Activated T-helper 1 cell treated with anti-CD3 and anti-CD28 coated beads, Interleukin-12 subunit alpha, Interleukin-12 subunit beta, Interleukin-2, Interleukin-4 antibody, amounts not matched to agents 30 ng/mL and 10 ng/mL and 1 ng/mL, durations not matched to agents 14 hours and 24 hours and 36 hours (primary cell): Measurements from ENCODE around the gene CCDC57. TPM values are rescaled to one million over a fixed set of nuclear protein-coding genes. Genes with fewer than 3 reads are reported as not detected.

ENCODE experiments used
- DNase-seq: peaks from one replicate; pipeline ENCODE4 v3.0.0; 2021; ENCODE audit warnings: low spot score
- H3K27ac Mint-ChIP-seq: one replicate; pipeline ENCODE4 v1.8.0; 2021; ENCODE audit warnings: mild to moderate bottlenecking, mixed read lengths
- H3K27me3 Mint-ChIP-seq: one replicate; pipeline ENCODE4 v1.8.0; 2022; ENCODE audit warnings: mild to moderate bottlenecking, moderate library complexity, mixed read lengths; ENCODE audit not compliant: insufficient read depth
- H3K36me3 Mint-ChIP-seq: one replicate; pipeline ENCODE4 v1.8.0; 2021; ENCODE audit warnings: low read depth, mixed read lengths
- H3K4me1 Mint-ChIP-seq: one replicate; pipeline ENCODE4 v1.8.0; 2021; ENCODE audit warnings: low read depth, mixed read lengths
- H3K4me3 Mint-ChIP-seq: one replicate; pipeline ENCODE4 v1.8.0; 2021; ENCODE audit warnings: mild to moderate bottlenecking, moderate library complexity, mixed read lengths
- H3K9me3 Mint-ChIP-seq: one replicate; pipeline ENCODE4 v1.8.0; 2021; ENCODE audit warnings: mixed read lengths
- intact Hi-C: fragments of 100-400 bp; cut with micrococcal nuclease; formaldehyde crosslinking; loops from one replicate; pipeline ENCODE4 v1.15.1; 2024
- total RNA-seq: library from RNA; stranded (reverse); gene quantifications from 2 replicates; pipeline ENCODE4 v1.2.3, GENCODE V29; 2022

The CCDC57 gene
- total RNA-seq, 1 donor from 2014 or later = 60.8 TPM

DNA sequence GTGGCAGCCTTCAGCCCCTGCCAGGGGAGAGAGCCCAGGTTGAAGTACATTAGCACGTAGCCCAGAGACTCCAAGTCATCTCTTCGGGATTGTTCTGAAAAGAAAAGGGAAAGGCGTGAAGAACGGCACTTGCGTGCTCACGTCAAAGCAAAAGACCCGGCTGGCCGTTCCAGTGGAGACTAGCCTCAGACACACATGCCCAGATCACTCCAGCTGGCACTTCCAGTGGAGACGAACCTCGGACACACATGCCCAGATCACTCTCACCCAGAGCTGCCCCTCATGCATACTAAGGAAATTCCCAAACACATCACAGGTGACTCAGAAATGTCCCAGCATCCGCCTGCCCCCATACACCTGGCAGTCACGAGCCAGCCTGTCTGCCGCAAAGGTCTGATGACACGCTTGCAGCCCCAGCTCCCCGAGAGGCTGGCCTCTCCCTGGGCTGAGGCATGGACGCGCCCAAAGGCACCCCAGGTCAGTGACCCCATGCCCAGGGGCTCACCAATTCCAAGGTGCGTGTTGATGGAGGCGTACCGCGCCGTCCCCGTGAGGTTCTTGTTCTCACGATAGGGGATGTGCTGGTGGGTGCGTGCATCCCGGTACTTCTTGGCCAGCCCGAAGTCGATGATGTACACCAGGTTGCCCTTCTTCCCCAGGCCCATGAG is 40.0 kb upstream of the CCDC57 start:
- H3K4me3 Mint-ChIP-seq = no peak overlapping the region
- DNase-seq = no peak
- H3K27ac Mint-ChIP-seq = no peak overlapping the region
- H3K27me3 Mint-ChIP-seq = no peaks in the 10 kb centered on the region
- H3K36me3 Mint-ChIP-seq = peaks cover 54% of the 10 kb centered on the region
- intact Hi-C loops = no loop called here
- H3K9me3 Mint-ChIP-seq = no peaks in the 10 kb centered on the region
- peaks cover 7% of the 10 kb centered on the region for H3K4me1 Mint-ChIP-seq

DNA sequence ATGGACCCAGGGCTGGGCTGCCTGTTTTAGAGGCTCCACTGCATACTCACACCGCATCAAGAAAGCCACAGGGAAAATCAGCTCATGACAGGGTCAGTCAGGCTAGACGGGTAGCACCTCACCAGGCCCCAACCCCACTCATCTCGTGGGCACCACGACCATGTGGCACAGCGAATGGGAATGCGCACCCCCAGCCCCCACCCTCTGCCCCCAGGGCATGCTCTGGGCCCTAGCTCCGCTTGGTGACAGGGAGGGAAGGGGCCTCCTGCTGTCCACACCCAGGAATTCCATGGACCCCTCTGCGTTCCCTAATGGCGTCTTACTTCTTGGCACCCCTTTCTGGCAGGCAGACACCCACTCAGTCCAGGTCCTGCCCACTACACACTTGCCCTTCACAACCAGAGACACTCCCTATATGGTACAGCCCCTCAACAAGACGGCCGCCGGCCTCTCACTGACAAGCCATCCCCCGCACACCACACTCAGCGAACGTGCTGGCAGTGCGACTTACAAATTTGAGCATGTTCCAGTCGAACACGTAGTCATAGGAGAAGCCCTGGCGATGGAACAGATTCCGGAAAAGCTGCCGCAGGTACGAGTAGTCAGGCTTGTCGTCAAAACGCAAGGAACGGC is 38.3 kb upstream of the CCDC57 start:
- no peaks in the 10 kb centered on the region for H3K9me3 Mint-ChIP-seq

DNA sequence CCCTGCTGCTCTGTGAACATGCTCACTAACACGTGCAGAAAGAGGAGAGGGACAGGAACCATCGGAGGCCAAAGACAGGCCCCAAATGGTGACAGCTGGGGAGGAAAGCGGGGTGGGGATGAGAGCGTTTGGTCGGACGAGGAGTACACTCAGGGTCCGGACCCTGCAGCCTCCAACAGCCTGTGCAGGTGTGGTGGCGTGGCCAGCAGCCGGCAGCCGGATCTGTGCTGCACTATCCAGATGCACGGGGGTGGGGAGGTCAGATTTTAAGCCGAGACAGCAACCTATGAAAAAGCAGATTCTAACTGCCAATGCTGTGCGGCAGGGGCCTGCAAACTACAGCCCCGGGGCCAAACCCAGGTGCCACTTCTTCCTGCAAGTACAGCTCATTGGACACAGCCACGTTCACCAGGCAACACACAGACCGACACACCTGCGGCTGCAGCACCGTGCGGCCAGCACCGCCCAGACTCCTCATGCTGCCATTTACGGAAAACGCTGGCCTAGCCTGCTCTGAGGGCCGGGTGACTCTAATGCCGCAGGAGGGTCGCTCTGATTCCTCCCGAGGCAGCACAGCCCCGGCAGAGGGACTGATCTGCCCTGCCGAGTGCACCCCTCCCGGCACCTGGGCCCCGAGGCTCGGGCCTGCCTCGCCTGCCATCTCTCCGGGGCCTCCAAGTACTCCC is 37.4 kb upstream of the CCDC57 start:
- DNase-seq = no peak
- Mint-ChIP-seq H3K9me3 (no peaks in the 10 kb centered on the region), H3K4me3 (no peak overlapping the region), H3K36me3 (peaks cover 47% of the 10 kb centered on the region), H3K4me1 (peaks cover 5% of the 10 kb centered on the region), H3K27ac (no peak overlapping the region), H3K27me3 (no peaks in the 10 kb centered on the region)
- intact Hi-C loops = no loop called here

More for the DNA sequence above, 38.3 kb upstream of the CCDC57 start:
- intact Hi-C loops = no loop called here
- no peak overlapping the region for H3K4me3 Mint-ChIP-seq
- DNase-seq = no peak
- H3K36me3 Mint-ChIP-seq = peaks cover 53% of the 10 kb centered on the region
- H3K4me1 Mint-ChIP-seq = peaks cover 5% of the 10 kb centered on the region
- H3K27ac Mint-ChIP-seq = no peak overlapping the region
- H3K27me3 Mint-ChIP-seq = no peaks in the 10 kb centered on the region

DNA sequence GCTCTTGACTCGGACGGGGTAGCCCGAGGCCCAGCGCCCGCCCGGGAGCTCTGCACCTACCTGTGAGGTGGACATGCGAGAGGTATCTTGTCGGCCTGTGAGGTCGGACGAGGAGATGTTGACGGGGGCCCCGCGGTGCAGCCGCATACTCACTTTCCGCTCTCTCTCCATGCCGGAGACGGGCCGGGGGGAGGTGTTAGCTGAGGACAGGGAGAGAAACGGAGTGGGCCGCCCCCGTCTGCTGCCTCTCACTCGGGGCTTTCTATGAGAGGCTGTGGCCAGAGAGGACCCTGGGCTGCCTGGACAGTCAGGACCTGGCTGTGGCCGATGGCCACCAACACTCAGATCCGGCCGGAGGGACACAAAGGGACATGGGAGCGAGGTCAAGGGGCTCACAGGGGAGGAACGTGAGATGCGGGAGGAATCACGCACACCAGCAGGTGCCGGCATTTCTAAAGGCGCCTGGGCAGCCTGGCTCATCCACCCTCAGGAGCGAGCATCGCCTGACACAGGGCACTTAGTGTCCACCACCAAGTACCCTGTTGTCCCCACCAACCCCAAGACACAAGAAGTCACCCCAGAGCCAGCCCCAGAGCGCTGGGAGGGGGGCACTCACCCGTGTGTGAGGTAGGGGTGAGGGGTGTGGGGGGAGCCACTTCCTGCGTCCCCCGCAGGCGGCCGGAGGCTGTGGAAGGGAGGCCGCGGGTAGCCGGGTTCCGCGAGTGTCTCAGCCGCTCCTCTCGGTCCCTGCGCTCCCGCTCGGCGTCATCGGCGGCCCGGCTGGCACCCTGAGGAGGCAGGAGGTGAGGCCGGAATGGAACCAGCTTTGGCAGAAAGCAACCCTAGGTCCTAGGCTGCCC is 36.4 kb upstream of the CCDC57 start:
- H3K36me3 Mint-ChIP-seq = peaks cover 57% of the 10 kb centered on the region
- intact Hi-C loops = no loop called here

DNA sequence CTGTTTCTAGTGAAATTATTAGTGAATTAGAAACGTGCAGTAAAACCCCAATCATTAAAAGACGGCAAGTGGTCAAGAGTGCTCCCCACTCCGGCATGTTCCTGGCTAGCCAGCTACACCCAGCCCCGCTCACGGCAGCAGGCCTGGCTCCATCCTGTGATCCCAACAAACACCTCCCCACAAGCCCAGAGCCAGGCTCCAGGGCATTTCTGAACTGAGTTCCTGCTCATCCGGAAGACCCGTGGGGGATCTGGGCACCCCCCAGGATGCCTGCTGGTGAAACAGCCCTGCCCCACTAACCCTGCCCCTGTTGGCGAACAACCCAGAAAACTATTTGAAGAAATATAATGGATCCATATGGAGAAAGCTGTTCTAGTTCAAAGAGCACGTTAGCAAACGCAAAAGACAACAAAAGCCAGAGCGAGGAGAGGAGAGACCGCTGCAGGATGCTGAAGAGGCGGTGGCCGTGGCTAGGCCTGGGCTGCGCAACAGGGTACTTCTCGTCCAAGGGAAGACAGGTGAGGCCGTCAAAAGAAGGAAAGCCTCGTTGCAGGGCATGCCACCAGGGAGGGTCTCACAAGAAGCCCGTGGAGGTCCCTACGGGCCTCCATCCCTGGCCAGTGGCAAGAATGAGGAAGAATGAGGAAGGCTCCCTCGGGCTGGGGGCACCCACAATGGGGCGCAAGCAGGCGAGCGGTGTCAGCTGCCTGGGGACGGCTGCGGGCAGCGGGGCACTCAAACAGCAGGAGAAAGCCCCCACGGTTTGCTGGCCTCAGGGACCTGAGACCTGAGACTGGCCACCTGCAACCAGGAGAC is 35.4 kb upstream of the CCDC57 start:
- Mint-ChIP-seq H3K4me3 (no peak overlapping the region), H3K27me3 (no peaks in the 10 kb centered on the region), H3K9me3 (no peaks in the 10 kb centered on the region), H3K4me1 (peaks cover 12% of the 10 kb centered on the region), H3K27ac (peak overlapping the region; percentile 31), H3K36me3 (peaks cover 57% of the 10 kb centered on the region)
- intact Hi-C loops = no loop called here
- DNase-seq = no peak

More for the DNA sequence above, 36.4 kb upstream of the CCDC57 start:
- Mint-ChIP-seq H3K4me3 (no peak overlapping the region), H3K4me1 (peaks cover 8% of the 10 kb centered on the region), H3K27me3 (no peaks in the 10 kb centered on the region), H3K27ac (no peak overlapping the region), H3K9me3 (no peaks in the 10 kb centered on the region)
- DNase-seq = no peak

DNA sequence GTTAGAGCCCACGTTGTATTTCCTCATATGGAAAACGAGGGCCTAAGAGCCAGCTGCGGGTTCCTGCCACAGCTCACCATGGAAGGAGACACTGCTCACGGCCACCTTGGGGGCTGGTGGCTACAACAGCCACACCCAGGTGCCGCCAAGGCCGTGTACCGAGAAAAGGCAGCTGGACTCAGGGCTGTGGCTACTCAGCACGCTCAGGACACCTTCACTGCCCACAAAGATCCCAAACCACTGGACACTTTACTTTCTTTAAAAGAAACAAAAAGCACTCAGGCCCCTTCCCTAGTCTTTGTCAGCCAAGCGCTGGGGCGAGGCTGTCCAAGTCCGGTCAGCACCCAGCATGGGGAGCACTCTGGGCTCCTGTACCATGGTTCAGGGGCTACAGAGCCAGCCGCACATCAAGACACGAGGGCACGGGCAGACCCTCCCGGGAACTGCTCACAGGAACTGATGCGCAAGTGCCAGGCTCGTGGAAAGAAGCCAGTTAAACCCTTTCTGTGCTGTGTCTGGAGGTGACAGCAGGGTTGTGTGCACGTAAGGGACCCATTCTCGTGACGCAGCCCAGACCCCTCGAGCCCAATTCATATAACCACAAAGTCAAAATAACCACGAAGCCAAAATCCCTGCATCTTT is 34.7 kb upstream of the CCDC57 start:
- H3K4me1 Mint-ChIP-seq = peaks cover 12% of the 10 kb centered on the region
- H3K27ac Mint-ChIP-seq = no peak overlapping the region
- DNase-seq = no peak
- peaks cover 53% of the 10 kb centered on the region for H3K36me3 Mint-ChIP-seq
- no peaks in the 10 kb centered on the region for H3K9me3 Mint-ChIP-seq
- no peak overlapping the region for H3K4me3 Mint-ChIP-seq
- H3K27me3 Mint-ChIP-seq = no peaks in the 10 kb centered on the region
- intact Hi-C loops = no loop called here

DNA sequence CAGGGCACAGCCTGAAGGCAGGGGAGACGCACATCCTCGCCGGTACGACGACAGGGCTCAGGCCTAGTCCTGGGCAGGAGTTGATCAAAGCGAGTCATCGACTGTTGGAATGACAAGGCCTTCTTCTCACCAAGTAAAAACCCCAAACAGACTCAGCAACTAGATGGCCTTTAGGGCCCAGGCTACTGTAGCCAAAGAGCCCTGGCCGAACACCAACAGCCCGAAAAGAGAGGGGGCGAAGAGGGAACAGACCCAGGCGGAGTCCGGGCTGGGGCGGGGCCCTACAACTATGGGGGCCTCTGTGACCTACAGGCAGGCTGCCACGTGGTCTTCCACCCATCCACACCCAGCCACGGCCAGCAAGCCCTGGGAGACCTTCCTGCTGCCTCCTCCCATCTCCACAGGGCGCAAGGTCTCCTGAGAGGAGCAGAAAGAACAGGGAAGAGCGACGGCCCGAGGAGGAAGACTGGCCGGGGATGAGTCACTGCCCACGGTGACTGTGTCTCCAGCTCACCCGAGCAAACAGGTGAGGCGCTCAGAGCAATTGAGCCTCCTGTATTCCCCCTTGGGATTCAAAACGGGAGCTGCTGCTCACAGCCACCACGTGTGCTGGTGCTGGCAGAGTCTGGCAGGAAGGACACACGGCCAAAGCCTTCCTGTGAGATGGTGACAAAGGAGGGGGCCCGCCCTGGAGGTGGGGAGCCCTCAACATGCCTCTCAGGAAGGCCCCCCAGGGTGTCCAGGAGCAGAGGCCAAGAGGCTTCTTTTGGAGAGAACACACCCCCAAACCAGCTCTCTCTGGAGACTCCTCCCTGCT is 33.9 kb upstream of the CCDC57 start:
- no peaks in the 10 kb centered on the region for H3K9me3 Mint-ChIP-seq
- peaks cover 49% of the 10 kb centered on the region for H3K36me3 Mint-ChIP-seq
- H3K27ac Mint-ChIP-seq = peak overlapping the region; percentile 55
- no peak overlapping the region for H3K4me3 Mint-ChIP-seq
- no peaks in the 10 kb centered on the region for H3K27me3 Mint-ChIP-seq
- peaks cover 12% of the 10 kb centered on the region for H3K4me1 Mint-ChIP-seq
- intact Hi-C loops = no loop called here
- no peak for DNase-seq

DNA sequence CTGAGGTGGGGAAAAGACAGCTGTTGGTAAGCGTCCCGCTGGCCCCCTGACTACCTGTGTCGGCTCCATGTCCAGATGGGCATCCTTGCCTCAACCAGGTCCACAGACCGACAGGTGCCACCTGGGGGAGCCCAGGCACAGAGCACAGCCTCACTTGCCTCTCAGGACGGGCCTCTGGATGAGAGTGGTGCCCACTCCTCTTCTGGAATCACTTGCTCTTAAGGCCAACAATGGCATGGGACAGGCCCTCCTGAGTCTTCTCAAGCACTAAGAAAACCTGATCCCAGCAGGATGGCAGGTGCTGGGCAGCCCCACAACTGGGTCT is 33.4 kb upstream of the CCDC57 start:
- Mint-ChIP-seq H3K4me1 (peaks cover 12% of the 10 kb centered on the region), H3K4me3 (no peak overlapping the region), H3K27me3 (no peaks in the 10 kb centered on the region), H3K27ac (no peak overlapping the region), H3K9me3 (no peaks in the 10 kb centered on the region), H3K36me3 (peaks cover 43% of the 10 kb centered on the region)
- intact Hi-C loops = no loop called here
- no peak for DNase-seq

DNA sequence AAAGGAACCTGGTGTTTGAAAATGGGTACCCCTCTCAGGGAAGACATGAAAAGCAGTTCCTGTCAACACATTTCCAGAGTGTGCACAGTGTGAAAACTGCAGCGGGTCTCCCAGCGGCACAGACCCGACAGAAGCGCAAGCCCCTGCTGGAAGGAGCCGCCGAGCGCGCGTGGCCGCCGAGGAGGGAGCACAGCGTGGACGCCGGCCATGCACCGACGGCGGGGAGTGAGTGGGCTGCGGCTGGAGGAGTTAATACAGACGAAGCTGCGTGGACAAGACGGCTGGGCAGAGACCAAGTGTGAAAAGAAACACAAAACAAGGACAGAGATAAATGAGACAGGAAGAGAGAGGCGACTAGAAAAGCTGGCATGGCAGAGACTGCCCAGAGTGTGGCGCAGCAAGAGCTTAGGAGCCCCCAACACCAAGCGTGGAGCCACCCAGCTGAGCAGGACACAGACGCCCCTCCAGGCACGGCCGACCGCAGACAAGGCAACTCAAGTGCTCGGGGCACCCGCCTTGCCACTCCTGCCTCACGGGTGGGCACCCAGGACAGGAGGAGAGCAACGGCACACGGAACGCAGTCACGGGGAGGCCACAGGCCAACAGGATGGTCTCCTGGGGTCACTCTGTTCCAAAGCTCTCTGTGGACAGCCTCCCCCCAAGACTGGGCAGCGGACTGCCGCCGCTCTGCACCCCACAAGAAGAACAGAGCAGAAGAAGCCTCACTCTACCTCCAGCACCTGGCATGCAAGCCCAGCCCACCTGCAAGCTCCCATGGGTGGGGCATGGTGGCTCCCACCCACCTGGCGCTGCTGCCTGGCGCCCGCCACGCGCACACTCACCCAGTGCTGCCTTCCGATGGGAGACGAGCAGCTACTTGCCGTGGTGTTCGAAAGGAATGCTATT is 32.7 kb upstream of the CCDC57 start:
- peaks cover 17% of the 10 kb centered on the region for H3K4me1 Mint-ChIP-seq
- H3K9me3 Mint-ChIP-seq = no peaks in the 10 kb centered on the region
- H3K4me3 Mint-ChIP-seq = no peak overlapping the region
- H3K27me3 Mint-ChIP-seq = no peaks in the 10 kb centered on the region
- no peak overlapping the region for H3K27ac Mint-ChIP-seq
- intact Hi-C loops = no loop called here
- no peak for DNase-seq
- peaks cover 41% of the 10 kb centered on the region for H3K36me3 Mint-ChIP-seq

DNA sequence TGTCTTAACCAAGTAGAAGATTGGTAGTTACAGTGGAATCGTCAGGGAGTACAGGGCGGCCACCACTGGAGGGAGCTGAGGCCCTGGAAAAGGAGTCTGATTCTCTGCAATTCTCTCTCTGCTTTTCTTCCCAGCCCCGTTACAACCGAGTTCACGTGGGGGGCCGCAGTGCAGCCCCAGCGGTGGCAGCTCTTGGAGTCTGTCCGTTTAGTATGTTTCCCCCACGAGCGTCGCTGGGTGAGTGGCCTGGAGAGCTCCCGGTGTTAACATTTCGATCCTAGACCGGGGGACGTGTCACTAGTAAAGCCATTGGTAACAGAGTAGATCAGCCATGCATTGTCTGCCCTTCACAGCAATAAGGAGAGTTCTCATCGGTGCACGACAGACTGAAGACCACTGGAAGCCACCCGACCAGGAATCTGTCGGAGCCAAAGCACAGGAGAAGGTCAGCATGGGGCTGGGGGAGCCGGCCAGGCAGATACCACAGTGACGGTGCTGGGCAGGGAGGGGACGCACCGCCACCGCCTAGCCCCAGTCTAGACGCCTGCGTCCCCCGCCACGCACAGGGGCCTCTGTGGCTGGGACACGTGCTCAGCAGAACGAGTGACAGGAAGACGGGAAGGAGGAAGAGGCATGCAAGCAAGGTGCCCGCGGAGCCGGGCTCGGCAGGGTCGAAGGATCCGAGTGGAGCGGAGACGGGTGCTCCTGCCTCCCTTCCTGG is 31.9 kb upstream of the CCDC57 start:
- peaks cover 22% of the 10 kb centered on the region for H3K4me1 Mint-ChIP-seq
- peak overlapping the region; percentile 87 for H3K27ac Mint-ChIP-seq
- no peaks in the 10 kb centered on the region for H3K9me3 Mint-ChIP-seq
- intact Hi-C loops = no loop called here
- no peaks in the 10 kb centered on the region for H3K27me3 Mint-ChIP-seq
- no peak for DNase-seq
- peaks cover 38% of the 10 kb centered on the region for H3K36me3 Mint-ChIP-seq
- no peak overlapping the region for H3K4me3 Mint-ChIP-seq
